ENCODE measurements around the gene STIM1.
A peak's percentile ranks its signal among the peaks of the same experiment; 100 is the strongest.

Gene STIM1

GRCh38 chr11:3831378-3832239, 23.9 kb upstream of the STIM1 start:
- DNase-seq, result no peak

- no peak for DNase-seq
Observed at GRCh38 chr11:3832816-3833215, 22.6 kb upstream of the STIM1 start.

GRCh38 chr11:3833449-3833848, 22.0 kb upstream of the STIM1 start:
- no peak for DNase-seq

- DNase-seq, result no peak
Observed at GRCh38 chr11:3834349-3834663, 21.2 kb upstream of the STIM1 start.

GRCh38 chr11:3834664-3835461, 20.6 kb upstream of the STIM1 start:
- no peak for DNase-seq

- no peak for DNase-seq
Observed at GRCh38 chr11:3835751-3836150, 19.7 kb upstream of the STIM1 start.

- peak; percentile 51 for DNase-seq
Observed at GRCh38 chr11:3836903-3837302, 18.6 kb upstream of the STIM1 start.

- no peak for DNase-seq
Observed at GRCh38 chr11:3837793-3838192, 17.7 kb upstream of the STIM1 start.

- DNase-seq, result no peak
Observed at GRCh38 chr11:3838504-3838903, 17.0 kb upstream of the STIM1 start.

- peak; percentile 39 for DNase-seq
Observed at GRCh38 chr11:3840004-3840869, 15.2 kb upstream of the STIM1 start.

GRCh38 chr11:3840870-3841425, 14.5 kb upstream of the STIM1 start, which contains the start of gene RHOG:
TSS of gene RHOG (minus strand) at chr11:3840959. CDS start at chr11:3828138, 12,821 bp downstream.
- DNase-seq, result no peak

GRCh38 chr11:3841426-3842350, 13.8 kb upstream of the STIM1 start:
- peak; percentile 96 for DNase-seq

GRCh38 chr11:3843326-3843725, 12.1 kb upstream of the STIM1 start:
- no peak for DNase-seq

GRCh38 chr11:3845246-3845645, 10.2 kb upstream of the STIM1 start:
- DNase-seq, result no peak

GRCh38 chr11:3845670-3846069, 9.8 kb upstream of the STIM1 start:
- no peak for DNase-seq

GRCh38 chr11:3849297-3849874, 6.1 kb upstream of the STIM1 start:
- DNase-seq, result peak; percentile 56

- no peak for DNase-seq
Observed at GRCh38 chr11:3853545-3853842, 2.0 kb upstream of the STIM1 start.

GRCh38 chr11:3853899-3854659, 1.4 kb upstream of the STIM1 start:
- DNase-seq, result peak; percentile 82

- DNase-seq, result no peak
Observed at GRCh38 chr11:3854660-3854976, 846 bp upstream of the STIM1 start.

GRCh38 chr11:3855808-3856491, 486 bp downstream of the STIM1 start:
- DNase-seq, result peak; percentile 37
